T-cell (primary cell): ENCODE results near the gene NEDD8. TPM values are rescaled to one million over a fixed set of nuclear protein-coding genes. Genes with fewer than 3 reads are reported as not detected.
"Not testable (repeated sequence)": the region's sequence is repeated elsewhere in the genome, so short reads cannot be mapped to it uniquely, and the experiment has no call there.

Source experiments
- ATAC-seq, 4 experiments: fragments of 200-7000 bp in 3 of 4; fragments of 150-1000 bp in 1 of 4; cut with Tn5 transposase; replicated peaks in 1 of 4; 1 replicate in 3 of 4; 2 replicates in 1 of 4; pipeline ENCODE4 v1.10.0; 2021; ENCODE audit warnings: moderate library complexity in 3 of 4, mild to moderate bottlenecking in 2 of 4, moderate number of reproducible peaks in 1 of 4
- CTCF ChIA-PET, 2 donors: fragments of 300-600 bp; sonication (Branson Sonifier 250); formaldehyde crosslinking; loops; one replicate each; lab custom pipeline; 2022; ENCODE audit warnings: antibody characterized with exemption in 2 of 2; lab: Charles Lee
- POLR2A ChIA-PET, 2 donors: fragments of 300-600 bp; sonication (Branson Sonifier 250); formaldehyde crosslinking; loops; one replicate each; lab custom pipeline; 2022; ENCODE audit warnings: antibody characterized with exemption in 2 of 2; lab: Charles Lee
- DNase-seq, 35 experiments: peaks; one replicate each; pipeline versions ENCODE4 v3.0.0 to v3.0.0-alpha.2; 2013 to 2023
- H3K27ac ChIP-seq: one replicate; pipeline ENCODE4 v1.5.1; 2013; ENCODE audit warnings: low read length
- H3K27me3 ChIP-seq, 2 experiments: replicated peaks in 1 of 2; 1 replicate in 1 of 2; 2 replicates in 1 of 2; pipeline versions ENCODE4 v1.6.1 to v1.7.0; 2013; ENCODE audit warnings: low read length in 1 of 2, mixed read lengths in 1 of 2; ENCODE audit not compliant: control insufficient read depth in 2 of 2, insufficient read depth in 2 of 2; ENCODE audit errors: extremely low read depth in 1 of 2
- H3K36me3 ChIP-seq, 2 donors: 1 replicate in 1 of 2; 2 replicates in 1 of 2; pipeline versions ENCODE4 v1.6.1 to v1.7.0; 2013; ENCODE audit warnings: low read length in 1 of 2; ENCODE audit not compliant: control insufficient read depth in 2 of 2, insufficient read depth in 1 of 2; ENCODE audit errors: extremely low read depth in 1 of 2
- H3K4me1 ChIP-seq, 2 experiments: 1 replicate in 1 of 2; 2 replicates in 1 of 2; pipeline versions ENCODE4 v1.6.1 to v1.7.0; 2013; ENCODE audit warnings: low read length in 2 of 2, mixed read lengths in 1 of 2; ENCODE audit not compliant: insufficient read depth in 2 of 2, control insufficient read depth in 1 of 2; ENCODE audit errors: extremely low read depth in 1 of 2
- H3K4me3 ChIP-seq, 2 donors: 1 replicate in 1 of 2; 2 replicates in 1 of 2; pipeline versions ENCODE4 v1.5.1 to v1.7.0; 2013; ENCODE audit warnings: mild to moderate bottlenecking in 2 of 2, low read length in 1 of 2, moderate library complexity in 1 of 2; ENCODE audit not compliant: control insufficient read depth in 1 of 2; ENCODE audit errors: extremely low read depth in 1 of 2
- H3K9me3 ChIP-seq: 2 replicates; pipeline ENCODE4 v1.7.0; 2013
- H3K27ac Mint-ChIP-seq, 2 donors: one replicate each; pipeline ENCODE4 v1.8.0; 2020 to 2021; ENCODE audit warnings: mild to moderate bottlenecking in 2 of 2, mixed read lengths in 2 of 2
- H3K27me3 Mint-ChIP-seq, 2 donors: one replicate each; pipeline ENCODE4 v1.8.0; 2021 to 2022; ENCODE audit warnings: mixed read lengths in 2 of 2
- H3K36me3 Mint-ChIP-seq: one replicate; pipeline ENCODE4 v1.8.0; 2021; ENCODE audit warnings: mixed read lengths
- H3K4me1 Mint-ChIP-seq, 3 donors: one replicate each; pipeline ENCODE4 v1.8.0; 2020 to 2022; ENCODE audit warnings: mixed read lengths in 3 of 3, mild to moderate bottlenecking in 1 of 3
- H3K4me3 Mint-ChIP-seq, 3 donors: one replicate each; pipeline ENCODE4 v1.8.0; 2020 to 2022; ENCODE audit warnings: mild to moderate bottlenecking in 3 of 3, mixed read lengths in 3 of 3, moderate library complexity in 3 of 3
- H3K9me3 Mint-ChIP-seq, 3 donors: one replicate each; pipeline ENCODE4 v1.8.0; 2020 to 2022; ENCODE audit warnings: mixed read lengths in 3 of 3
- WGBS: methylation state at CpG from one replicate; pipeline ENCODE4 v1.1.5; 2013; ENCODE audit warnings: missing lambda C conversion rate; ENCODE audit not compliant: insufficient coverage; 5-methylcytosine and 5-hydroxymethylcytosine counted together
- total RNA-seq, 35 experiments: library from RNA in 6 of 35; stranded (reverse) in 6 of 35; fragments of 120-200 nt in 1 of 35; gene quantifications; one replicate each; pipeline versions ENCODE4 v1.2.1 to v1.2.4 and lab custom pipeline; 2013 to 2026

NEDD8 gene
- total RNA-seq, 5 donors from 2014 or later (not counting 1 experiment from before 2014, with no cell fraction given) = 92.1 to 107 (median 101) TPM

- no peak overlapping the region for H3K27ac ChIP-seq
- Mint-ChIP-seq H3K4me1 (peaks cover 31 to 45% (median 36%) of the 10 kb centered on the region in 3 donors), H3K27ac (no peak overlapping the region), H3K9me3 (no peaks in the 10 kb centered on the region), H3K4me3 (no peak overlapping the region), H3K27me3 (no peaks in the 10 kb centered on the region), H3K36me3 (peaks cover 16% of the 10 kb centered on the region)
- no CpG with 5 or more reads among the region's 1 CpG for WGBS
- ATAC-seq (no peak), DNase-seq (no peak)
- no peaks in the 10 kb centered on the region for H3K9me3 ChIP-seq
- H3K4me1 ChIP-seq = peaks cover 5 to 20% of the 10 kb centered on the region in 2 experiments
- no peaks in the 10 kb centered on the region for H3K27me3 ChIP-seq
- H3K4me3 ChIP-seq = no peak overlapping the region
- ChIA-PET CTCF (interaction anchor here in 1 of 2 donors (0.6 to 1.5 kb wide), 2 partner anchors 11 to 71 kb away, joined by 3 read pairs; partner anchors contain the start of gene MDP1), POLR2A (no interaction called here)
- H3K36me3 ChIP-seq = peaks cover 0 to 5% of the 10 kb centered on the region in 2 donors
Observed at GRCh38 chr14:24226473-24226872, 5.7 kb downstream of the NEDD8 start.

GRCh38 chr14:24224618-24225071, 7.5 kb downstream of the NEDD8 start:
- no peaks in the 10 kb centered on the region for H3K27me3 Mint-ChIP-seq
- ChIA-PET CTCF (interaction anchor here in 1 of 2 donors (1.0 kb wide), 1 partner anchor 9 kb away, joined by 3 read pairs; the partner anchor contains the start of gene MDP1), POLR2A (interaction anchor here in 1 of 2 donors (0.5 kb wide), 1 partner anchor 146 kb away, joined by 6 read pairs; no protein-coding TSS in a partner anchor)
- Histone ChIP-seq H3K4me1 (peaks cover 0 to 7% of the 10 kb centered on the region in 2 experiments), H3K9me3 (no peaks in the 10 kb centered on the region), H3K27ac (no peak overlapping the region), H3K4me3 (no peak overlapping the region), H3K27me3 (no peaks in the 10 kb centered on the region), H3K36me3 (peaks cover 0 to 5% of the 10 kb centered on the region in 2 donors)
- peak overlapping the region in 1 of 2 donors; percentile 25 for H3K27ac Mint-ChIP-seq
- no peak overlapping the region for H3K4me3 Mint-ChIP-seq
- H3K4me1 Mint-ChIP-seq = peaks cover 22 to 37% (median 29%) of the 10 kb centered on the region in 3 donors
- 96% methylated on average over 4 of the region's 7 CpGs for WGBS
- DNase-seq = no peak
- no peak for ATAC-seq
- no peaks in the 10 kb centered on the region for H3K9me3 Mint-ChIP-seq
- peaks cover 16% of the 10 kb centered on the region for H3K36me3 Mint-ChIP-seq

- H3K27me3 Mint-ChIP-seq, H3K27ac ChIP-seq, CTCF ChIA-PET, H3K9me3 ChIP-seq, H3K27ac Mint-ChIP-seq, H3K27me3 ChIP-seq, ATAC-seq, H3K36me3 ChIP-seq, H3K4me3 ChIP-seq, H3K4me1 ChIP-seq, H3K4me3 Mint-ChIP-seq, DNase-seq, H3K9me3 Mint-ChIP-seq: not testable (repeated sequence)
- POLR2A ChIA-PET = interaction anchor here in 1 of 2 donors (0.6 kb wide), 1 partner anchor 36 kb away, joined by 7 read pairs; no protein-coding TSS in a partner anchor
- WGBS = no CpG with 5 or more reads among the region's 4 CpGs
- Mint-ChIP-seq H3K36me3 (peaks cover 13% of the 10 kb centered on the region), H3K4me1 (peaks cover 21 to 31% (median 27%) of the 10 kb centered on the region in 3 donors)
Observed at GRCh38 chr14:24222987-24223386, 9.2 kb downstream of the NEDD8 start.

- CTCF ChIA-PET = interaction anchor here (0.6 to 1.3 kb wide), 4 partner anchors 23 to 245 kb away, joined by 3 to 5 read pairs (median 4); partner anchors contain the start of gene TINF2 (in 1 of the 2)
- DNase-seq (no peak), ATAC-seq (no peak)
- Mint-ChIP-seq H3K4me1 (peaks cover 12 to 24% (median 22%) of the 10 kb centered on the region in 3 donors), H3K4me3 (no peak overlapping the region), H3K27ac (no peak overlapping the region), H3K9me3 (no peaks in the 10 kb centered on the region), H3K36me3 (peaks cover 10% of the 10 kb centered on the region), H3K27me3 (no peaks in the 10 kb centered on the region)
- H3K36me3 ChIP-seq = peaks cover 0 to 7% of the 10 kb centered on the region in 2 donors
- POLR2A ChIA-PET = interaction anchor here in 1 of 2 donors (0.6 to 0.7 kb wide), 2 partner anchors 9 to 204 kb away, joined by 5 read pairs; no protein-coding TSS in a partner anchor
- no peaks in the 10 kb centered on the region for H3K27me3 ChIP-seq
- H3K4me3 ChIP-seq = no peak overlapping the region
- WGBS = no CpG with 5 or more reads among the region's 3 CpGs
- H3K27ac ChIP-seq = no peak overlapping the region
- H3K4me1 ChIP-seq = peaks cover 9 to 18% of the 10 kb centered on the region in 2 experiments
- no peaks in the 10 kb centered on the region for H3K9me3 ChIP-seq
Observed at GRCh38 chr14:24219521-24219920, 12.6 kb downstream of the NEDD8 start.

GRCh38 chr14:24219080-24219479, 13.1 kb downstream of the NEDD8 start:
- ChIA-PET POLR2A (interaction anchor here in 1 of 2 donors (0.7 kb wide), 1 partner anchor 205 kb away, joined by 5 read pairs; no protein-coding TSS in a partner anchor), CTCF (interaction anchor here (0.7 to 1.3 kb wide), 3 partner anchors 24 to 245 kb away, joined by 3 to 5 read pairs (median 3); partner anchors contain the start of gene TINF2 (in 1 of the 2))
- ATAC-seq (no peak), DNase-seq (no peak)
- H3K9me3 Mint-ChIP-seq = no peaks in the 10 kb centered on the region
- no peaks in the 10 kb centered on the region for H3K9me3 ChIP-seq
- peaks cover 9 to 23% of the 10 kb centered on the region in 2 experiments for H3K4me1 ChIP-seq
- peaks cover 0 to 7% of the 10 kb centered on the region in 2 donors for H3K36me3 ChIP-seq
- H3K4me1 Mint-ChIP-seq = peaks cover 13 to 27% (median 25%) of the 10 kb centered on the region in 3 donors
- no peak overlapping the region for H3K4me3 ChIP-seq
- no peak overlapping the region for H3K27ac Mint-ChIP-seq
- no peaks in the 10 kb centered on the region for H3K27me3 ChIP-seq
- peaks cover 12% of the 10 kb centered on the region for H3K36me3 Mint-ChIP-seq
- no peaks in the 10 kb centered on the region for H3K27me3 Mint-ChIP-seq
- no peak overlapping the region for H3K27ac ChIP-seq
- no peak overlapping the region for H3K4me3 Mint-ChIP-seq
- no CpG with 5 or more reads among the region's 4 CpGs for WGBS

- Mint-ChIP-seq H3K4me1 (peaks cover 33 to 43% (median 43%) of the 10 kb centered on the region in 3 donors), H3K27ac (peak overlapping the region in 1 of 2 donors; percentile 34), H3K36me3 (peaks cover 13% of the 10 kb centered on the region)
- not testable (repeated sequence) for H3K27me3 Mint-ChIP-seq, H3K9me3 ChIP-seq, H3K27me3 ChIP-seq, DNase-seq, ATAC-seq, H3K4me3 ChIP-seq, H3K36me3 ChIP-seq, H3K9me3 Mint-ChIP-seq, H3K4me3 Mint-ChIP-seq, H3K27ac ChIP-seq
- no CpG with 5 or more reads among the region's 1 CpG for WGBS
- CTCF ChIA-PET = interaction anchor here in 1 of 2 donors (2.5 kb wide), 1 partner anchor 26 kb away, joined by 26 read pairs; the partner anchor contains the start of gene TINF2
- POLR2A ChIA-PET = interaction anchor here in 1 of 2 donors (0.6 kb wide), 1 partner anchor 26 kb away, joined by 3 read pairs; the partner anchor contains the start of gene TINF2
- H3K4me1 ChIP-seq = peaks cover 14 to 39% of the 10 kb centered on the region in 2 experiments
Observed at GRCh38 chr14:24216876-24217275, 15.3 kb downstream of the NEDD8 start.
